Mesothelial cell of epicardium (in vitro differentiated cells): ENCODE measurements around the gene ZBTB5. TPM values are rescaled to one million over a fixed set of nuclear protein-coding genes. Genes with fewer than 3 reads are reported as not detected.

Experiments
- DNase-seq, 2 experiments: peaks; one replicate each; pipeline ENCODE4 v3.0.0; 2021; ENCODE audit warnings: low spot score in 2 of 2; ENCODE audit not compliant: unreplicated experiment in 2 of 2
- H3K27ac Mint-ChIP-seq: 2 replicates; pipeline ENCODE4 v1.8.0; 2021; ENCODE audit warnings: mixed read lengths
- H3K27me3 Mint-ChIP-seq: 2 replicates; pipeline ENCODE4 v1.8.0; 2021; ENCODE audit warnings: low read depth, mixed read lengths
- H3K36me3 Mint-ChIP-seq: 2 replicates; pipeline ENCODE4 v1.8.0; 2021; ENCODE audit warnings: mixed read lengths
- H3K4me1 Mint-ChIP-seq: 2 replicates; pipeline ENCODE4 v1.8.0; 2021; ENCODE audit warnings: mixed read lengths
- H3K4me3 Mint-ChIP-seq: 2 replicates; pipeline ENCODE4 v1.8.0; 2021; ENCODE audit warnings: mild to moderate bottlenecking, moderate library complexity, mixed read lengths
- H3K9me3 Mint-ChIP-seq: 2 replicates; pipeline ENCODE4 v1.8.0; 2021; ENCODE audit warnings: mixed read lengths
- CTCF ChIP-seq: fragments of 200-600 bp; sonication (generic); IDR thresholded peaks from one replicate; pipeline ENCODE4 v1.5.0; 2021; ENCODE audit warnings: antibody characterized with exemption; ENCODE audit not compliant: unreplicated experiment
- total RNA-seq: library from RNA; stranded (reverse); gene quantifications from 3 replicates; pipeline ENCODE4 v1.2.1, GENCODE V29; 2021

The ZBTB5 gene
- total RNA-seq, 1 donor from 2014 or later: 34.2 TPM

- Mint-ChIP-seq H3K27ac (peak overlapping the region; percentile 80), H3K4me3 (no peak overlapping the region), H3K9me3 (no peaks in the 10 kb centered on the region), H3K27me3 (no peaks in the 10 kb centered on the region), H3K36me3 (peaks cover 14% of the 10 kb centered on the region), H3K4me1 (peaks cover 23% of the 10 kb centered on the region)
- TF ChIP-seq CTCF: no peak
- DNase-seq: no peak
Observed at GRCh38 chr9:37449862-37450632, 15.2 kb downstream of the ZBTB5 start.

DNA sequence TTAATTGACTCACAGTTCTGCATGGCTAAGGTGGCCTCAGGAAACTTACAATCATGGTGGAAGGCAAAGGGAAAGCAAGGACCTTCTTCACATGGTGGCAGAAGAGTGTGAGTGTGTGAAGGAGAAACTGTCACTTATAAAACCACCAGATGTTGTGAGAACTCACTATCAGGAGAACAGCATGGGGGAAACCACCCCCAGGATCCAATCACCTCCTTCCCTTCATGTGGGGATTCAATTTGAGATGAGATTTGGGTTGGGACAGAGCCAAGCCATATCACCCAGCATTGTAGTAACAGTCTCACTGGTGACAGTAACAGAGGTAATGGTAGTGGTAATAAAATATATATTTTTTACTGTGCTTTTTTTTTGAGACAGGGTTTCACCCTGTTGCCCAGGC is 18.1 kb downstream of the ZBTB5 start:
- no peak for TF ChIP-seq CTCF
- H3K36me3 Mint-ChIP-seq: peaks cover 15% of the 10 kb centered on the region
- no peaks in the 10 kb centered on the region for H3K9me3 Mint-ChIP-seq
- no peak for DNase-seq
- no peak overlapping the region for H3K4me3 Mint-ChIP-seq
- no peak overlapping the region for H3K27ac Mint-ChIP-seq
- no peaks in the 10 kb centered on the region for H3K27me3 Mint-ChIP-seq
- H3K4me1 Mint-ChIP-seq: peaks cover 9% of the 10 kb centered on the region

DNA sequence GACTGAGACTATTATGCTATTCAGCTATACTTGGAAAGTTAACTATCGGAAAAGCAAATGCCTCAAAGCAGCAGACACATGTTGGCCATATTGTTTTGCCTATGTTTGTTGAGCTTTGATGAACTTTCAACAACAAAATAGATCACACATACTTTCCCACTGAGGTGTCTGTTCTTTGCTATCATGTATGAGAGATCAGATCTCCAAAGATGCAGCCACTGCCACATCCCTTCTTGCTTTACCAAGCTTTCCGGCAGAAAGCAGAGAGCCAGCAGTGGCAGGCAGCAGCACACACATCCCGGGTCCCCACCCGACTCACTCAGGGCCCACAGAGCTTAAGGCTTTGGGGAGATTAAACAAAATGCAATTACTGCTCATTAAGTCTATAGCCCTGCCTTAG is 18.8 kb downstream of the ZBTB5 start:
- TF ChIP-seq CTCF: no peak
- H3K9me3 Mint-ChIP-seq: no peaks in the 10 kb centered on the region
- peaks cover 13% of the 10 kb centered on the region for H3K36me3 Mint-ChIP-seq

GRCh38 chr9:37445832-37446231 is 19.4 kb downstream of the ZBTB5 start:
- Mint-ChIP-seq H3K27me3 (no peaks in the 10 kb centered on the region), H3K4me3 (no peak overlapping the region), H3K4me1 (peaks cover 5% of the 10 kb centered on the region), H3K36me3 (peaks cover 16% of the 10 kb centered on the region), H3K27ac (peak overlapping the region; percentile 2), H3K9me3 (no peaks in the 10 kb centered on the region)
- DNase-seq: no peak
- no peak for TF ChIP-seq CTCF

More for the DNA sequence above, 18.8 kb downstream of the ZBTB5 start:
- no peak for DNase-seq
- Mint-ChIP-seq H3K4me1 (peaks cover 5% of the 10 kb centered on the region), H3K4me3 (no peak overlapping the region), H3K27me3 (no peaks in the 10 kb centered on the region), H3K27ac (peak overlapping the region; percentile 45)

DNA sequence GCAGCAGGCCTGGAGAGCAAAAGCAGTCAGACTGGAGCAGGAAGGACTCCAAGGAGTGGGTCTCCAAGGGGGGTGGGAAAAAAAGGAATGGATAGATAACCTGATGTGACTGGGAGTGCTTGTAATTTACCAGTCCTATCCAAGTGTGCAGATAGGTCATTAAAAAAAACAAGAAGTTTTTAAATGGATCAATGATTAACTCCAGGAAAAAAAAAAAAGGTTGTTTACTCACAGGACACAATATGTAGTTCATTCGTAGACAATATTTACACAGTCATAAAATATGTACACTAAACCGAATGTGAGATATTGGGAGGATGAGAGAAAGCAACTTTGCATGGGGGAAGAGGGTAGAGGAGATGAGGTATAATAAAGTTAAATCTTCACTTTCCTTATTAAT is 20.4 kb downstream of the ZBTB5 start:
- no peaks in the 10 kb centered on the region for H3K9me3 Mint-ChIP-seq
- H3K27me3 Mint-ChIP-seq: no peaks in the 10 kb centered on the region
- DNase-seq: no peak
- H3K4me1 Mint-ChIP-seq: peaks cover 2% of the 10 kb centered on the region
- peaks cover 18% of the 10 kb centered on the region for H3K36me3 Mint-ChIP-seq
- no peak overlapping the region for H3K4me3 Mint-ChIP-seq
- TF ChIP-seq CTCF: no peak
- peak overlapping the region; percentile 79 for H3K27ac Mint-ChIP-seq
